PFSK-1 (cell line): ENCODE results near the gene FUBP1.

Source experiments
- FOXP2 ChIP-seq: optimal IDR thresholded peaks from 2 replicates; pipeline ENCODE3; 2011; ENCODE audit warnings: borderline replicate concordance, control low read depth, inconsistent platforms; ENCODE audit not compliant: insufficient read depth; ENCODE audit errors: extremely low read length, extremely low read depth
- POLR2AphosphoS5 ChIP-seq: IDR thresholded peaks from 2 replicates; pipeline ENCODE4 v1.6.1; 2012; ENCODE audit warnings: low read depth, mild to moderate bottlenecking, control low read depth, low read length, moderate library complexity
- REST ChIP-seq, 2 experiments: IDR thresholded peaks; 2 replicates each; pipeline versions ENCODE4 v1.6.1 to v1.8.0; 2011 to 2012; ENCODE audit warnings: low read depth in 2 of 2, low read length in 2 of 2, control low read depth in 1 of 2, inconsistent platforms in 1 of 2, mild to moderate bottlenecking in 1 of 2, moderate library complexity in 1 of 2; ENCODE audit not compliant: insufficient read depth in 1 of 2
- SIN3A ChIP-seq: IDR thresholded peaks from 2 replicates; pipeline ENCODE4 v1.6.1; 2012; ENCODE audit warnings: mild to moderate bottlenecking, low read length, moderate library complexity, borderline replicate concordance; ENCODE audit not compliant: insufficient read depth
- TAF1 ChIP-seq: IDR thresholded peaks from 2 replicates; pipeline ENCODE4 v1.6.1; 2012; ENCODE audit warnings: low read length, control low read depth, borderline replicate concordance; ENCODE audit not compliant: insufficient read depth

FUBP1 gene

GRCh38 chr1:77951328-77951727 is 27.5 kb downstream of the FUBP1 start:
- TF ChIP-seq TAF1 = no peak
- TF ChIP-seq REST (IDR thresholded peaks at IDR 0.05; ENCODE audit: insufficient read depth in 1 of 2, low read depth in 2 of 2, low read length in 2 of 2) = no peak
- TF ChIP-seq FOXP2 = no peak
- TF ChIP-seq POLR2AphosphoS5 = no peak
- no peak for TF ChIP-seq SIN3A

- TF ChIP-seq SIN3A (no peak), FOXP2 (no peak), TAF1 (no peak), REST (IDR thresholded peaks at IDR 0.05; ENCODE audit: insufficient read depth in 1 of 2, low read depth in 2 of 2, low read length in 2 of 2) (no peak), POLR2AphosphoS5 (no peak)
Measured at GRCh38 chr1:77950873-77951272, 28.0 kb downstream of the FUBP1 start.

GRCh38 chr1:77948841-77949424 is 29.9 kb downstream of the FUBP1 start:
- TF ChIP-seq FOXP2 (no peak), REST (IDR thresholded peaks at IDR 0.05; ENCODE audit: insufficient read depth in 1 of 2, low read depth in 2 of 2, low read length in 2 of 2) (no peak), SIN3A (no peak), TAF1 (no peak), POLR2AphosphoS5 (no peak)

- TF ChIP-seq TAF1 = no peak
- TF ChIP-seq REST (IDR thresholded peaks at IDR 0.05; ENCODE audit: insufficient read depth in 1 of 2, low read depth in 2 of 2, low read length in 2 of 2) = no peak
- no peak for TF ChIP-seq POLR2AphosphoS5
Measured at GRCh38 chr1:77945345-77945744, 33.5 kb downstream of the FUBP1 start.
